ENCODE measurements around the gene ZNF343. TPM values are rescaled to one million over a fixed set of nuclear protein-coding genes. Genes with fewer than 3 reads are reported as not detected.

ZNF343 gene
- total and polyA plus RNA-seq, 4 donors = 4.9 to 14.8 (median 7.1) TPM

DNA sequence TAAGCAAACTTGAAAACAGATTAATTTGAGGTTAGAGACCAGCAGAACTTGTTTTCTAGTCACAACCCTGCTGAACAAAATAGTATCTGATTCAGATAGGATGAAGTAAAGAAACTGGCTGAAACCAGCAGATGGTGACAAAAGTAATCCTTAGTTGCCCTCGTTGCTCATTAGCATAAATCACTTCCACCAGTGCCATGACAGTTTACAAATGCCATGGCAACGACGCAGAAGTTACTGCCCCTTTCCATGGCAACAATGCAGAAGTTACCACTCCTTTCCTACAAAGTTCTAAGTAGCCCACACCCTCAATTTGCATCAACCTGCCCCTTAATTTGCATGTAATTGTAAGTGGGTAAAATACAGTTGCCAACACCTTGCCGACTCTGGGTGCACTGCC, 61.9 kb downstream of the ZNF343 start:
- ATAC-seq (ENCODE audit: insufficient read depth, low FRiP score) = no peak
- H3K4me1 ChIP-seq (ENCODE audit: control insufficient read depth in 5 of 5, insufficient read depth in 5 of 5, low read length in 5 of 5) = no peaks in the 10 kb centered on the region
- WGBS, 2 donors = 63 to 71% methylated on average over 4 of the region's 4 CpGs
- TF ChIP-seq, protein P1, sequence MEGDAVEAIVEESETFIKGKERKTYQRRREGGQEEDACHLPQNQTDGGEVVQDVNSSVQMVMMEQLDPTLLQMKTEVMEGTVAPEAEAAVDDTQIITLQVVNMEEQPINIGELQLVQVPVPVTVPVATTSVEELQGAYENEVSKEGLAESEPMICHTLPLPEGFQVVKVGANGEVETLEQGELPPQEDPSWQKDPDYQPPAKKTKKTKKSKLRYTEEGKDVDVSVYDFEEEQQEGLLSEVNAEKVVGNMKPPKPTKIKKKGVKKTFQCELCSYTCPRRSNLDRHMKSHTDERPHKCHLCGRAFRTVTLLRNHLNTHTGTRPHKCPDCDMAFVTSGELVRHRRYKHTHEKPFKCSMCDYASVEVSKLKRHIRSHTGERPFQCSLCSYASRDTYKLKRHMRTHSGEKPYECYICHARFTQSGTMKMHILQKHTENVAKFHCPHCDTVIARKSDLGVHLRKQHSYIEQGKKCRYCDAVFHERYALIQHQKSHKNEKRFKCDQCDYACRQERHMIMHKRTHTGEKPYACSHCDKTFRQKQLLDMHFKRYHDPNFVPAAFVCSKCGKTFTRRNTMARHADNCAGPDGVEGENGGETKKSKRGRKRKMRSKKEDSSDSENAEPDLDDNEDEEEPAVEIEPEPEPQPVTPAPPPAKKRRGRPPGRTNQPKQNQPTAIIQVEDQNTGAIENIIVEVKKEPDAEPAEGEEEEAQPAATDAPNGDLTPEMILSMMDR (IDR thresholded peaks at IDR 0.05; ENCODE audit: control extremely low read depth, extremely low read depth) = no peak
- H3K36me3 ChIP-seq (ENCODE audit: control insufficient read depth in 4 of 4, insufficient read depth in 4 of 4, low read length in 4 of 4) = no peaks in the 10 kb centered on the region
- H3K27me3 ChIP-seq (ENCODE audit: control insufficient read depth in 3 of 3, insufficient read depth in 3 of 3, low read length in 2 of 3) = no peaks in the 10 kb centered on the region
- H3K4me3 ChIP-seq = no peak overlapping the region
- no peak for DNase-seq
- H3K27ac ChIP-seq (ENCODE audit: low read depth in 1 of 2, low read length in 1 of 2) = no peak overlapping the region
- H3K9ac ChIP-seq (ENCODE audit: insufficient read depth in 1 of 2, low read length in 2 of 2) = no peak overlapping the region
- no peaks in the 10 kb centered on the region for H3K9me3 ChIP-seq (ENCODE audit: control insufficient read depth in 4 of 4, insufficient read depth in 3 of 4, low read length in 3 of 4)

Small RNAs within 50 kb of the gene (small RNA-seq; reads per million reads assigned to genes)
- gene RF00019 (ENCODE audit: low replicate concordance) = not detected

Other genes with a start within 250 kb of the ZNF343 start
- gene TGM3, start 212.9 kb downstream of the ZNF343 start, total RNA-seq = 1 to 10 TPM in 1 of 2 donors, under 1 TPM in 1; 0.55 to 1.5 TPM
- under 1 TPM; 0.41 to 0.48 TPM for gene TGM3, start 212.9 kb downstream of the ZNF343 start, polyA plus RNA-seq
- gene TGM6, start 128.0 kb downstream of the ZNF343 start, total RNA-seq = not detected
- not detected for gene TGM6, start 128.0 kb downstream of the ZNF343 start, polyA plus RNA-seq
- 100 to 1,000 TPM in 1 of 2 donors, 10 to 100 TPM in 1; 71.4 to 150 TPM for gene SNRPB, start 38.1 kb downstream of the ZNF343 start, total RNA-seq
- gene SNRPB, start 38.1 kb downstream of the ZNF343 start, polyA plus RNA-seq = 100 to 1,000 TPM; 207 to 291 TPM
- under 1 TPM in 1 of 2 donors, not detected in 1; 0.31 TPM for gene TMC2, start 27.7 kb upstream of the ZNF343 start, total RNA-seq
- gene TMC2, start 27.7 kb upstream of the ZNF343 start, polyA plus RNA-seq = under 1 TPM; 0.06 to 0.15 TPM
- gene NOP56, start 143.7 kb upstream of the ZNF343 start, total RNA-seq = 100 to 1,000 TPM in 1 of 2 donors, 10 to 100 TPM in 1; 73.3 to 138 TPM
- 100 to 1,000 TPM; 109 to 114 TPM for gene NOP56, start 143.7 kb upstream of the ZNF343 start, polyA plus RNA-seq
- gene IDH3B, start 155.3 kb upstream of the ZNF343 start, total RNA-seq = 10 to 100 TPM; 67.9 to 72.4 TPM
- 10 to 100 TPM; 65.3 to 83.1 TPM for gene IDH3B, start 155.3 kb upstream of the ZNF343 start, polyA plus RNA-seq
- gene EBF4, start 183.9 kb upstream of the ZNF343 start, total RNA-seq = 10 to 100 TPM in 1 of 2 donors, 1 to 10 TPM in 1; 8.2 to 15.8 TPM
- 1 to 10 TPM; 5.8 to 6.5 TPM for gene EBF4, start 183.9 kb upstream of the ZNF343 start, polyA plus RNA-seq